Progenitor cell of endocrine pancreas (in vitro differentiated cells): ENCODE data around the gene TRIM38. TPM values are rescaled to one million over a fixed set of nuclear protein-coding genes. Genes with fewer than 3 reads are reported as not detected.

ENCODE experiments used
- DNase-seq: peaks from one replicate; pipeline ENCODE4 v3.0.0; 2021; ENCODE audit warnings: low spot score; ENCODE audit not compliant: unreplicated experiment
- H3K27ac Mint-ChIP-seq: 2 replicates; pipeline ENCODE4 v1.8.0; 2021; ENCODE audit warnings: mild to moderate bottlenecking, moderate library complexity, mixed read lengths
- H3K27me3 Mint-ChIP-seq: 2 replicates; pipeline ENCODE4 v1.8.0; 2021; ENCODE audit warnings: mixed read lengths
- H3K36me3 Mint-ChIP-seq: 2 replicates; pipeline ENCODE4 v1.8.0; 2022; ENCODE audit warnings: mixed read lengths; ENCODE audit not compliant: insufficient read depth
- H3K4me1 Mint-ChIP-seq: 2 replicates; pipeline ENCODE4 v1.8.0; 2021; ENCODE audit warnings: low read depth, mixed read lengths
- H3K4me3 Mint-ChIP-seq: 2 replicates; pipeline ENCODE4 v1.8.0; 2021; ENCODE audit warnings: low read depth, mild to moderate bottlenecking, moderate library complexity, mixed read lengths
- H3K9me3 Mint-ChIP-seq: 2 replicates; pipeline ENCODE4 v1.8.0; 2021; ENCODE audit warnings: low read depth, mixed read lengths
- total RNA-seq: library from RNA; stranded (reverse); gene quantifications from 2 replicates; pipeline ENCODE4 v1.2.1, GENCODE V29; 2021
- TF ChIP-seq, protein P1 (sequence below): fragments of 200-600 bp; sonication (generic); IDR thresholded peaks from one replicate; pipeline ENCODE4 v1.5.0; 2021; ENCODE audit warnings: antibody characterized with exemption, mild to moderate bottlenecking; ENCODE audit not compliant: unreplicated experiment

Gene TRIM38
- total RNA-seq, 1 donor from 2014 or later = 5.9 TPM

DNA sequence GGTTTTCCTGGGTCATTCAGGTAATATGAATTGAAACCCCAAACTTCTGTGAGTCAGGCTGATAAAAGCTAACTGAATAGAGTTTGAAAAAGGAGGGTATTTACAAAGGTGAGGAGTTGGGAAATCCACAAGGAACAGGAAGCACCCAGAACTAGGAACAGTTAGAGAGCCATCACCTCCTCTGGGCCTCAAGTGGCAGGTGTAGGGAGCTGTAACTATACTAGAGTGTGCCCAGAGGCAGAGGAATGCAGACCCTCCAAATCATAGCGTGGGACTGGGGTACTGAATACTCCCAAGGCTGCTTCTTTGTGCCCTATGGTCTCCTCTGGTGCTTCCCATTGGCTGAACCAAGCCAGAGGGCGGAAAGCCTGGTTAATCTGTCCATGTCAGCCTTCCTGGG, 18.3 kb downstream of the TRIM38 start:
- Mint-ChIP-seq H3K36me3 (peaks cover 2% of the 10 kb centered on the region), H3K27me3 (no peaks in the 10 kb centered on the region), H3K27ac (no peak overlapping the region), H3K4me1 (no peaks in the 10 kb centered on the region), H3K9me3 (no peaks in the 10 kb centered on the region), H3K4me3 (no peak overlapping the region)
- DNase-seq = no peak
- TF ChIP-seq, protein P1, sequence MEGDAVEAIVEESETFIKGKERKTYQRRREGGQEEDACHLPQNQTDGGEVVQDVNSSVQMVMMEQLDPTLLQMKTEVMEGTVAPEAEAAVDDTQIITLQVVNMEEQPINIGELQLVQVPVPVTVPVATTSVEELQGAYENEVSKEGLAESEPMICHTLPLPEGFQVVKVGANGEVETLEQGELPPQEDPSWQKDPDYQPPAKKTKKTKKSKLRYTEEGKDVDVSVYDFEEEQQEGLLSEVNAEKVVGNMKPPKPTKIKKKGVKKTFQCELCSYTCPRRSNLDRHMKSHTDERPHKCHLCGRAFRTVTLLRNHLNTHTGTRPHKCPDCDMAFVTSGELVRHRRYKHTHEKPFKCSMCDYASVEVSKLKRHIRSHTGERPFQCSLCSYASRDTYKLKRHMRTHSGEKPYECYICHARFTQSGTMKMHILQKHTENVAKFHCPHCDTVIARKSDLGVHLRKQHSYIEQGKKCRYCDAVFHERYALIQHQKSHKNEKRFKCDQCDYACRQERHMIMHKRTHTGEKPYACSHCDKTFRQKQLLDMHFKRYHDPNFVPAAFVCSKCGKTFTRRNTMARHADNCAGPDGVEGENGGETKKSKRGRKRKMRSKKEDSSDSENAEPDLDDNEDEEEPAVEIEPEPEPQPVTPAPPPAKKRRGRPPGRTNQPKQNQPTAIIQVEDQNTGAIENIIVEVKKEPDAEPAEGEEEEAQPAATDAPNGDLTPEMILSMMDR = no peak

DNA sequence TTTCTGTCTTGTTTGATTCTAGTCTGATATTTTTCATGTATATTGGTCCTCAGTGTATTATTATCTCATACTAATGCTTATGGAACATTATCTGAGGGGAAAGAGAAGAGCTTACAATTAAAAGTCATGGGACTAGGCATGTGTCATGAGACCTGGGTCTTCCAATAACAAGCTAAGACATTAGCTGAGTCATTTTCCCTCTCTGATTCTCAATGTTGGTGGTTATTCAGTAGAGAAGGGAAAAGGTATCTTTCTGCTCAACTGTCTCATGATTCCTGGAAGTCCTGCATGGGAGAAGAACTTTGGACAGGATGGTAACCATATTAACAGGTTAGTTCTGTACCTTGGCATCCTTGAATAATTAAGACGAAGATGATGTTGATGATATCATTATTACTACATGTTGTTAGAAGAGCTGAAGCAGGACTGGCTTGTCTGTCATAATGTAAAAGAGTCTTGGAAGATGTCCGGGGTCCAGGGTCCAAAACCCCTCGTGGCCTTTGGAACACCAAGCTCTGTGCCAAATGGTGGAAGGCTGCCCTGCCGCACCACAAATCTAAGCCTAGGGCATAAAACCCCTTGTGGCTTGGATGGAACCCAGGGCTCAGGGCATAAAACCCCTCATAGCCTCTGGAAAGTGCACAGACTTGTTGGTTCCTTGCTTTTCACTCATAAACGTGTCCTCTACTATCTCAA, 19.1 kb downstream of the TRIM38 start:
- Mint-ChIP-seq H3K27me3 (no peaks in the 10 kb centered on the region), H3K4me3 (no peak overlapping the region), H3K9me3 (no peaks in the 10 kb centered on the region), H3K27ac (no peak overlapping the region), H3K36me3 (peaks cover 2% of the 10 kb centered on the region), H3K4me1 (no peaks in the 10 kb centered on the region)
- TF ChIP-seq, protein P1 = no peak
- DNase-seq = no peak

DNA sequence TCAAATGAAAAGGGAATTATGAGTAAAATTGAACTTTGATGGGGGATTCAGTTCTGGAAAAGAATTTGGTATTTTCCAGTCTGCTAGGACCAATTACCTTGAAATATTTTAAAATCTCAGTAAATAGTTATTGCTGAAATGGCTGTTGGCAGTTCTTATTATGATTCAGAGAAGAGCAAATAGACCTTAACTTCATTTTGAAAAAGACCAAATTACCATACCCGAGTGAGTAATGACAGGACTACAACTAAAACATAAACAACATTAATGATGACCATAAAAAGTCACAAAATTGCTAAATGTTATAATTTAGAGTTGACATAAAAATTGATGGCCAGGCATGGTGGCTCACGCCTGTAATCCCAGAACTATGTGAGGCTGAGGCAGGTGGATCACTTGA, 21.7 kb downstream of the TRIM38 start:
- no peaks in the 10 kb centered on the region for H3K27me3 Mint-ChIP-seq
- TF ChIP-seq, protein P1 = no peak
- H3K4me3 Mint-ChIP-seq = no peak overlapping the region
- no peak overlapping the region for H3K27ac Mint-ChIP-seq
- no peak for DNase-seq
- H3K9me3 Mint-ChIP-seq = no peaks in the 10 kb centered on the region
- H3K4me1 Mint-ChIP-seq = no peaks in the 10 kb centered on the region
- H3K36me3 Mint-ChIP-seq = peaks cover 2% of the 10 kb centered on the region

DNA sequence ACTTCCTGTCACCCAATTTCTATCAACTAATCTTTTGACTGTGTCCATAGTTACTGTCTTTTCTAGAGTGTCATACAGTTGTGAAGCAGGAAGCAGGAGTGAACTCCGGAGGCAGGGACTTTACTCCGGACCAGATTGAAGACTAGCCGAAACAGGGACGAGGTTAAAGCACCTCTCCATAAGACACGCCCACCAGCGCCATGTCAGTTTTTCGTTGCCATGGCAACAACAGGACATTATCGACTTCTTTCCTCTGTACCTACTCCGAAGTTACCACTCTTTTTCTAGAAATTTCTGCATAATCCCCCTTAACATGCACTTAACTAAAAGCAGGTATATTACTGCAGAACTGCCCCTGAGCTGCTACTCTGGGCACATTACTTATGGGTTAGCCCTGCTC, 25.2 kb downstream of the TRIM38 start:
- no peak overlapping the region for H3K4me3 Mint-ChIP-seq
- H3K9me3 Mint-ChIP-seq = no peaks in the 10 kb centered on the region
- TF ChIP-seq, protein P1 = no peak

DNA sequence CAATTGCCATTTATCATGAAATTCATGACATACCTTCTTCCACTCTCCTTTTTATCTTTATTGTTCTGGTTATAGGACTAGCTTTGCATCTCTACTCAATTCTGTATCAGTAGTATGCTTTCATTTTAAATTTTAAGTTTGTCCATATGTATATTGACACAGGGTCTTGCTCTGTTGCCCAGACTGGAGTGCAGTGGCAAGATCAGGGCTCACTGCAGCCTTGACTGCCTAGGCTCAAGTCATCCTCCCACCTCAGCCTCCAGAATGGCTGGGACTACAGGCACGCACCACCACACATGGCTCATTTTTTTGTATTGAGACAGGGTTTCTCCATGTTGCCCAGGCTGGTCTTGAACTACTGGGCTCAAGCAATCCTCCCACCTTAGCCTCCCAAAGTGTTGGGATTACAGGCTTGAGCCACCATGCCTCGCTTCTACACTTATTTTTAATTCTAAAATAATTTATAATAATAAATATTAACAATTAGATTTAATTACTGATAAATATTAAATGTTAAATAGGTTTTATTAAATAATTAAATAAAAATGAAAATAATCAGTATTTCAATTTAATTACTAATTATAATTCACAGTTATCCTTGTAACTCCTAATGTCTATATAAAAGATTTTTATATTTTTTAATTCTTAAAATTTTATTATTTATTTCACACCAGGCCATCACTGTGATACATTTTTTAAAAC, 27.7 kb downstream of the TRIM38 start:
- TF ChIP-seq, protein P1 = no peak
- Mint-ChIP-seq H3K9me3 (no peaks in the 10 kb centered on the region), H3K27me3 (no peaks in the 10 kb centered on the region), H3K4me1 (peaks cover 2% of the 10 kb centered on the region), H3K27ac (no peak overlapping the region), H3K4me3 (no peak overlapping the region), H3K36me3 (no peaks in the 10 kb centered on the region)
- no peak for DNase-seq

More for the DNA sequence above, 25.2 kb downstream of the TRIM38 start:
- H3K4me1 Mint-ChIP-seq = no peaks in the 10 kb centered on the region
- no peaks in the 10 kb centered on the region for H3K27me3 Mint-ChIP-seq
- DNase-seq = no peak
- H3K27ac Mint-ChIP-seq = no peak overlapping the region
- H3K36me3 Mint-ChIP-seq = peaks cover 2% of the 10 kb centered on the region
